HFF-Myc (cell line): ENCODE measurements around the gene SKI.
A peak's percentile ranks its signal among the peaks of the same experiment; 100 is the strongest.
"Not testable (repeated sequence)": the region's sequence is repeated elsewhere in the genome, so short reads cannot be mapped to it uniquely, and the experiment has no call there.

Experiments used
- DNase-seq: peaks from one replicate; pipeline ENCODE4 v3.0.0-alpha.2; 2011; ENCODE audit warnings: low read depth; ENCODE audit errors: extremely low read depth
- H3K4me3 ChIP-seq: replicated peaks from 2 replicates; pipeline ENCODE4 v1.5.1; 2011; ENCODE audit warnings: low read depth, mild to moderate bottlenecking, control low read depth, low read length
- TF ChIP-seq, protein P1 (sequence below): IDR thresholded peaks from 2 replicates; pipeline ENCODE4 v1.5.1; 2012; ENCODE audit warnings: mild to moderate bottlenecking, low read depth, low read length, control low read depth; ENCODE audit errors: missing control alignments

Gene SKI

DNA sequence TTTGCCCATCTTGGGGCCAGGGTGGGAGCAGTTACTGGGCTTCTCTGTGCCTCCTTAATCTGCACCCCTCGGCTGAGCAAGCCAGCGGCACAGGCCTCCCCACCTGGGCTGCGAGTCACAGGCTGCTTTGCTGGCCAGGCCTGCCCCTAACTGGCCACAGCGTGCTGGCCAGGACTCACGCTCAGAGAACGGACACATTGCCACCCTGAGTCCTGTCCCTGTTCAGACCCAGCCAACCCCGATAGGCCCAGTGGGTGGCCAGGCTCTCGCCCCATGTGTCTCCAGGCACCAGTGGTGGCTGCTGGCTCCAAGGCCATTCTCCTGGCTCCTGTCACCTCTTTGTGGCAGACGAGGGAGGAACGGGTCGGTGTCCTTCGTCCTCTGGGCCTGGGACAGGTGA lies 101.9 kb downstream of the SKI start:
- TF ChIP-seq, protein P1, sequence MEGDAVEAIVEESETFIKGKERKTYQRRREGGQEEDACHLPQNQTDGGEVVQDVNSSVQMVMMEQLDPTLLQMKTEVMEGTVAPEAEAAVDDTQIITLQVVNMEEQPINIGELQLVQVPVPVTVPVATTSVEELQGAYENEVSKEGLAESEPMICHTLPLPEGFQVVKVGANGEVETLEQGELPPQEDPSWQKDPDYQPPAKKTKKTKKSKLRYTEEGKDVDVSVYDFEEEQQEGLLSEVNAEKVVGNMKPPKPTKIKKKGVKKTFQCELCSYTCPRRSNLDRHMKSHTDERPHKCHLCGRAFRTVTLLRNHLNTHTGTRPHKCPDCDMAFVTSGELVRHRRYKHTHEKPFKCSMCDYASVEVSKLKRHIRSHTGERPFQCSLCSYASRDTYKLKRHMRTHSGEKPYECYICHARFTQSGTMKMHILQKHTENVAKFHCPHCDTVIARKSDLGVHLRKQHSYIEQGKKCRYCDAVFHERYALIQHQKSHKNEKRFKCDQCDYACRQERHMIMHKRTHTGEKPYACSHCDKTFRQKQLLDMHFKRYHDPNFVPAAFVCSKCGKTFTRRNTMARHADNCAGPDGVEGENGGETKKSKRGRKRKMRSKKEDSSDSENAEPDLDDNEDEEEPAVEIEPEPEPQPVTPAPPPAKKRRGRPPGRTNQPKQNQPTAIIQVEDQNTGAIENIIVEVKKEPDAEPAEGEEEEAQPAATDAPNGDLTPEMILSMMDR = no peak
- H3K4me3 ChIP-seq = no peak overlapping the region
- no peak for DNase-seq

DNA sequence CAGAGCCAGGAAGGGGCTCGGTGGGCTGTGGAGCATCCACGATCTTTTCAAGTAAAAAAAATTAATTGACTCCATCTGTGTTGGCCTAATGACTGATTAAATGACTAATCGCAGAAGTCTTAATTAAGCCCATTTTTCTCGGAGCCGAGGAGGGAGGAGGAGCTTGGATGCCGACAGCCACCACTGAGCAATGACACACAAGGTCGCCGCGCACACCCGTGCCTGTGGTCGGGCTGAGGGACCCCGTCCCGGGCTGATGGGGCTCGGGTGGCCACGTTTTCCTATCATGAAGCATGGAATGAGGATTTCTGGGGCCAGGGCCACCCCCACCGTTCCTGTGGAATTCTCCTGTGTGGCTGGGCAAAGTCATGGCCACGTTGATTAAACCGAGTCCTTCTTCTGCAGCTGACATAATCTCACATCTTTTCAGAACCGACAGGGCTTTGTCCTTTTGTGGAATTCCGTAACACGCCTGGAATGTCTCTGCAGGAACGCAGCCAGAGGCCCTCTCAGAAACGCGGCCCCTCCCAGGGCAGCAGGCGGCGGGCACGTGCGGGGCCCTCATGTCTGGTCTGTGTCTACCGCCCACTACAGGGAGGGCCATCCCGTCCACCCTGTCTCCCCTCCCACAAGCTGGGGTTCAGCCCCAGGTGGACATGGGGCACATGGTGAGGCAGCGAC lies 102.5 kb downstream of the SKI start:
- H3K4me3 ChIP-seq = no peak overlapping the region

DNA sequence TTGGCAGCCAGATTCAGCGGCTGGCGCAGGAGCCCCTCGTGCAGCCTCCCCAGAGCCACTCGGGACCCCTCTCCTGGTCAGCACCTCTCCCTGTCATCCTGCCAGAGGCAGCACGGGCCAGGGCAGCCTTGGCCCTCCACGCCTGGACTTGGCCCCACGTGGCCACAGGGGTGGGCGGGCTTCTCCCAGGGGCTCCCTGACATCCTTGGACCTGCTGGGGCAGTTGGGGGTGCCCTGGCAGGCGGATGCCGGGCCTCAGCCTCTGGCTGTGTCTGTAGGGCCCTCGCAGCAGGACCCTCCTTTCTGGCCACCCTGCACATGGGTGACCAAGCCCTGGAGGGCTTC lies 103.1 kb downstream of the SKI start:
- DNase-seq = no peak
- no peak overlapping the region for H3K4me3 ChIP-seq
- TF ChIP-seq, protein P1 = no peak

More for the DNA sequence above, 102.5 kb downstream of the SKI start:
- TF ChIP-seq, protein P1 = no peak
- DNase-seq = peak; percentile 56

DNA sequence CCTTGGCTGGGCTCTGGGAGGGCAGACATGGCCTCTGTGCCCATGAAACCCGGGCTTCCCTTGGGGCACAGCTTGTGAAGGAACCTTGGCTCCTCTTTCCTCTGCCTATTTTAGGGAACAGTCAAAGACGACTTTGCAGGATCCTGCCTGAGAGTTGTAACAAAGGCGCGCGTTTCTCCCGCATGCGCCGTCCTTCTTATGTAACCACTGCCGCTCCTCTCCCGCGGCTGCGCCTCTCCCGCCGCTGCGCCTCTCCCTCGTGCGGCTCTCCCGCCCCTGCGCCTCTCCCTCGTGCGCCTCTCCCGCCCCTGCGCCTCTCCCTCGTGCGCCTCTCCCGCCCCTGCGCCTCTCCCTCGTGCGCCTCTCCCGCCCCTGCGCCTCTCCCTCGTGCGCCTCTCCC lies 103.5 kb downstream of the SKI start:
- DNase-seq, H3K4me3 ChIP-seq: not testable (repeated sequence)

DNA sequence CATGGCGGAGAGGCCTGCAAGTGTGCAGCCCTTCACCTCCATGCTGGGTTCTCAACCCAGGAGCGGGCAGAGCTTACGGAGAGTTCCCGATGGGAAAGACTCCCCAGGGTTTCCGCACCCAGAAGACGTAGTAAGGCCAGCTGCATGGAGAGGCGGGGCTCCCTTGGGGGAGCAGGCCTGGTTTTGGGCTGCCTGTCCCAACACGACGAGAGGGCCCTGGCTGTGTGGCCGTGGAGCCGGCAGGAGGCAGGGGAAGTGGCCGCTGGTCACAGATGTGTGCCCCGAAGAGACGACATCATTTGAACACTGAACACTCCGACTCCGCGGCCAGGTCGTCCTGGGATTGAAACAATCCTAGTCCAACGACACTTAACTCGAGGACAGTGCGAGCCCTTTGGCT lies 106.2 kb downstream of the SKI start:
- no peak overlapping the region for H3K4me3 ChIP-seq
- TF ChIP-seq, protein P1 = no peak
- DNase-seq = no peak

DNA sequence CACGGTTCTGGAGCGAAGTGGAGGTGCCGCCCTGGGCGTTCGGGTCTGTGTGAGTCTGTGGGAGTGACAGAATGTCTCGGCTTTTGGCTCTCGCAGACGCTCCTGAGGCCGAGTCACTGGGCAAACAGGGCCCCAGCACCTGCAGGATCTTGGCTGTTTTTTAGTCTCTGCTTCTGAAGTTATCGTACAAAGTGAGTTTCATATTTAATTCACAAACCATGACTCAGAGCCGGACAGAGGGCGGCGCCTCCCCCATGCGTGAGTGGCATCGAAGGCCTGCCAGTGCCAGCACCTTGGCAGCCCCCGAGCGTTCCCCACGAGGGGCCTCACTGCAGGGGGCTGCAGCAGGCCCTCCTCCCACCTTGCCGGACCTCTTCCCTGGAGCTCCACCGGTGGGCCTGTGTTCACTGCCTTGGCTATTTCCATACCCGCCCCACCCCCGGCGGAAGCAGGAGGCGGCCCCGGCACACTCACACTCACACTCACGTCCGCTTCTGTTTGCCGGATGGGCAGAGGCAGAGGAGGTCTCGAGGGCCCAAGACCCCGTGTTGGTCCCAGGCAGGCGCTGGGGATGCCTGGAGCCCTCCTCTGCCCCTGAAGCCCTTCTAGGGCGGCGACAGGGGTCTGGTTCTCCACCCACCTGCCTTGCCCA lies 106.9 kb downstream of the SKI start:
- TF ChIP-seq, protein P1 = no peak
- no peak overlapping the region for H3K4me3 ChIP-seq
- DNase-seq = no peak

DNA sequence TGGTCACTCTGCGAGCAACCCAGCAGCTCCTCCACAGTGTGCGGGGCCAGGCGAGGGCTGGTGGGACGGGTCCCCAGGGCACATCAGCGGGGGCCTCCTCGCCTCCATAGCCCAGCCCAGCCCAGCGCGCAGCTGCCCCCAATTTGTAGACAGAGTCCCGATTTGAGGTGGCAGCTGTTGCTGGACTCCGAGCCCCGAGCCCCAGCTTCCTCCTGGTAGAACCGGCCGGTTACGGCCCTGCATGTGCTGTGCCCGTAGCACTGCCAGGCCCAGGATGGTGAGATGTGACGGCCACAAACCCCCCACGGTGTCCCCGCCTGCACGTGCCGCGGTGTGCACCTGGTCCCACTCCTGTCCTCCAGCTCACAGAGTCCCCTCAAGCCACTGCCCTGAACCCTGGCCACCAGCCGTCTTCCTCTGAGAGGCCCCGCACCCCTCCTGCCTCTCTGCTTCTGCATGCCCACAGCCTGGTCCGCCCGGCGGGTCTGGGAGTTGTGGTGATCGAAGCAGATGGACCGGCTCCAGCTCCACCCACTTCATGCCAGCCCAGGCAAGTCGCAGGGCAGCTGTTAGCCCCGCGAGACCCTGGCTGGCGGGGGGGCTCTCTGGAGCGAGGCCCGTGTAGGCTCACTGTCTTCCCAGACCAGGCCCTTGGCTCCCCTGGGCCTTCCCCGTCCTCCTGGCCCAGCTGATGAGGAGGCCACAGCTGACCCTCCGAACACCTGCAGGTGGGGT lies 107.8 kb downstream of the SKI start:
- TF ChIP-seq, protein P1 = no peak
- DNase-seq = no peak
- no peak overlapping the region for H3K4me3 ChIP-seq
